Endothelial cell (in vitro differentiated cells): Measurements from ENCODE around the gene SEC23IP. TPM values are rescaled to one million over a fixed set of nuclear protein-coding genes. Genes with fewer than 3 reads are reported as not detected.
"Not testable (repeated sequence)": the region's sequence is repeated elsewhere in the genome, so short reads cannot be mapped to it uniquely, and the experiment has no call there.

ENCODE experiments used
- DNase-seq: peaks from one replicate; pipeline ENCODE4 v3.0.0; 2021; ENCODE audit warnings: low spot score
- H3K27ac Mint-ChIP-seq: one replicate; pipeline ENCODE4 v1.8.0; 2021; ENCODE audit warnings: mixed read lengths, inconsistent platforms; ENCODE audit not compliant: unreplicated experiment
- H3K27me3 Mint-ChIP-seq: one replicate; pipeline ENCODE4 v1.8.0; 2021; ENCODE audit warnings: mild to moderate bottlenecking, moderate library complexity, mixed read lengths, inconsistent platforms; ENCODE audit not compliant: unreplicated experiment
- H3K36me3 Mint-ChIP-seq: one replicate; pipeline ENCODE4 v1.8.0; 2021; ENCODE audit warnings: mild to moderate bottlenecking, low read depth, mixed read lengths, inconsistent platforms; ENCODE audit not compliant: unreplicated experiment
- H3K4me1 Mint-ChIP-seq: one replicate; pipeline ENCODE4 v1.8.0; 2021; ENCODE audit warnings: mild to moderate bottlenecking, mixed read lengths, inconsistent platforms; ENCODE audit not compliant: unreplicated experiment
- H3K4me3 Mint-ChIP-seq: one replicate; pipeline ENCODE4 v1.8.0; 2021; ENCODE audit warnings: mild to moderate bottlenecking, mixed read lengths, inconsistent platforms; ENCODE audit not compliant: unreplicated experiment
- H3K9me3 Mint-ChIP-seq: one replicate; pipeline ENCODE4 v1.8.0; 2021; ENCODE audit warnings: mixed read lengths, inconsistent platforms; ENCODE audit not compliant: unreplicated experiment
- CTCF ChIP-seq: fragments of 200-600 bp; sonication (generic); IDR thresholded peaks from one replicate; pipeline ENCODE4 v1.5.0; 2021; ENCODE audit warnings: antibody characterized with exemption; ENCODE audit not compliant: unreplicated experiment
- total RNA-seq: library from RNA; stranded (reverse); fragmentation: NEBNext Ultra II Directional; extraction: Animal tissue kit (Norgen Biotek cat#: 25700); gene quantifications from one replicate; pipeline ENCODE4 v1.2.1, GENCODE V29; 2021; ENCODE audit not compliant: unreplicated experiment

Gene SEC23IP
- total RNA-seq, 1 donor from 2014 or later: 68.7 TPM

- Mint-ChIP-seq H3K4me3 (no peak overlapping the region), H3K27me3 (peaks cover 7% of the 10 kb centered on the region), H3K4me1 (peaks cover 18% of the 10 kb centered on the region), H3K36me3 (peaks cover 3% of the 10 kb centered on the region), H3K27ac (no peak overlapping the region), H3K9me3 (no peaks in the 10 kb centered on the region)
- no peak for TF ChIP-seq CTCF
- no peak for DNase-seq
These were observed 4.6 kb downstream of the SEC23IP start for GRCh38 chr10:119896937-119897770.

GRCh38 chr10:119898577-119898976 is 6.0 kb downstream of the SEC23IP start:
- peaks cover 1% of the 10 kb centered on the region for H3K27me3 Mint-ChIP-seq
- no peak overlapping the region for H3K4me3 Mint-ChIP-seq
- no peak overlapping the region for H3K27ac Mint-ChIP-seq
- peaks cover 3% of the 10 kb centered on the region for H3K36me3 Mint-ChIP-seq
- H3K4me1 Mint-ChIP-seq: peaks cover 12% of the 10 kb centered on the region
- no peak for TF ChIP-seq CTCF
- no peaks in the 10 kb centered on the region for H3K9me3 Mint-ChIP-seq
- no peak for DNase-seq

- Mint-ChIP-seq H3K9me3 (no peaks in the 10 kb centered on the region), H3K4me3 (no peak overlapping the region), H3K27me3 (no peaks in the 10 kb centered on the region), H3K4me1 (no peaks in the 10 kb centered on the region), H3K27ac (no peak overlapping the region), H3K36me3 (peaks cover 12% of the 10 kb centered on the region)
- no peak for TF ChIP-seq CTCF
- DNase-seq: no peak
These were observed 11.6 kb downstream of the SEC23IP start for GRCh38 chr10:119903946-119904666.

- not testable (repeated sequence) for DNase-seq, H3K4me3 Mint-ChIP-seq, H3K27ac Mint-ChIP-seq, H3K9me3 Mint-ChIP-seq, H3K4me1 Mint-ChIP-seq, H3K27me3 Mint-ChIP-seq
- H3K36me3 Mint-ChIP-seq: peaks cover 18% of the 10 kb centered on the region
These were observed 15.2 kb downstream of the SEC23IP start for GRCh38 chr10:119907695-119908094.

GRCh38 chr10:119908166-119908565 is 15.6 kb downstream of the SEC23IP start:
- no peak overlapping the region for H3K27ac Mint-ChIP-seq
- H3K4me3 Mint-ChIP-seq: no peak overlapping the region
- H3K9me3 Mint-ChIP-seq: no peaks in the 10 kb centered on the region
- TF ChIP-seq CTCF: no peak
- DNase-seq: no peak
- H3K36me3 Mint-ChIP-seq: peaks cover 22% of the 10 kb centered on the region
- no peaks in the 10 kb centered on the region for H3K27me3 Mint-ChIP-seq
- no peaks in the 10 kb centered on the region for H3K4me1 Mint-ChIP-seq
